Loucy (cell line): Measurements from ENCODE around the gene PLCB3.
"Not testable (repeated sequence)": the region's sequence is repeated elsewhere in the genome, so short reads cannot be mapped to it uniquely, and the experiment has no call there.

Source experiments
- H2AFZ ChIP-seq: fragments of 200-600 bp; sonication (generic); 2 replicates; pipeline ENCODE4 v1.6.0; 2016; ENCODE audit warnings: antibody characterized with exemption, mild to moderate bottlenecking, low read length, moderate library complexity
- H3F3A ChIP-seq: fragments of 200-600 bp; 2 replicates; pipeline ENCODE4 v1.6.0; 2016; ENCODE audit warnings: antibody characterized with exemption, low read depth, mild to moderate bottlenecking
- H3K27me3 ChIP-seq: fragments of 200-600 bp; sonication (generic); 2 replicates; pipeline ENCODE4 v1.6.1; 2014; ENCODE audit warnings: low read length, mild to moderate bottlenecking; ENCODE audit not compliant: insufficient read depth, poor library complexity, severe bottlenecking
- H3K36me3 ChIP-seq: fragments of 200-600 bp; sonication (generic); 2 replicates; pipeline ENCODE4 v1.6.1; 2016; ENCODE audit warnings: low read length; ENCODE audit not compliant: insufficient read depth
- H3K4me1 ChIP-seq: fragments of 200-600 bp; sonication (generic); 2 replicates; pipeline ENCODE4 v1.5.1; 2014; ENCODE audit warnings: low read length, mild to moderate bottlenecking; ENCODE audit not compliant: insufficient read depth, poor library complexity, severe bottlenecking
- H3K4me2 ChIP-seq: fragments of 200-600 bp; sonication (generic); 2 replicates; pipeline ENCODE4 v1.6.0; 2014; ENCODE audit warnings: antibody characterized with exemption, low read length, low read depth, mild to moderate bottlenecking; ENCODE audit not compliant: poor library complexity, severe bottlenecking
- H3K4me3 ChIP-seq: fragments of 200-600 bp; sonication (generic); 2 replicates; pipeline ENCODE4 v1.5.1; 2014; ENCODE audit warnings: low read length, mild to moderate bottlenecking, mixed read lengths; ENCODE audit not compliant: poor library complexity, severe bottlenecking
- H3K79me2 ChIP-seq: fragments of 200-600 bp; sonication (generic); 2 replicates; pipeline ENCODE4 v1.6.1; 2014; ENCODE audit warnings: low read length; ENCODE audit not compliant: insufficient read depth
- H3K9ac ChIP-seq: fragments of 200-600 bp; sonication (generic); 2 replicates; pipeline ENCODE4 v1.6.0; 2014; ENCODE audit warnings: mild to moderate bottlenecking, low read depth, low read length, moderate library complexity; ENCODE audit not compliant: poor library complexity, severe bottlenecking
- H3K9me2 ChIP-seq: fragments of 200-600 bp; sonication (generic); replicated peaks from 2 replicates; pipeline ENCODE4 v1.6.1; 2016; ENCODE audit warnings: low read depth, low read length, mixed read lengths
- H3K9me3 ChIP-seq: fragments of 200-600 bp; sonication (generic); 2 replicates; pipeline ENCODE4 v1.6.1; 2014; ENCODE audit warnings: mild to moderate bottlenecking, antibody characterized with exemption, low read length, low read depth; ENCODE audit not compliant: insufficient read depth
- H4K20me1 ChIP-seq: fragments of 200-600 bp; sonication (generic); 2 replicates; pipeline ENCODE4 v1.6.0; 2014; ENCODE audit warnings: antibody characterized with exemption, low read length, mild to moderate bottlenecking; ENCODE audit not compliant: insufficient read depth, poor library complexity, severe bottlenecking
- EZH2phosphoT487 ChIP-seq: fragments of 200-600 bp; IDR thresholded peaks from 2 replicates; pipeline ENCODE4 v1.6.1; 2018; ENCODE audit warnings: antibody characterized with exemption, mild to moderate bottlenecking, moderate library complexity, borderline replicate concordance
- TF ChIP-seq, protein P1 (sequence below): fragments of 200-600 bp; sonication (generic); conservative IDR thresholded peaks from 2 replicates; pipeline ENCODE4 v1.5.1; 2014; ENCODE audit warnings: mild to moderate bottlenecking, antibody characterized with exemption, low read length

The PLCB3 gene

DNA sequence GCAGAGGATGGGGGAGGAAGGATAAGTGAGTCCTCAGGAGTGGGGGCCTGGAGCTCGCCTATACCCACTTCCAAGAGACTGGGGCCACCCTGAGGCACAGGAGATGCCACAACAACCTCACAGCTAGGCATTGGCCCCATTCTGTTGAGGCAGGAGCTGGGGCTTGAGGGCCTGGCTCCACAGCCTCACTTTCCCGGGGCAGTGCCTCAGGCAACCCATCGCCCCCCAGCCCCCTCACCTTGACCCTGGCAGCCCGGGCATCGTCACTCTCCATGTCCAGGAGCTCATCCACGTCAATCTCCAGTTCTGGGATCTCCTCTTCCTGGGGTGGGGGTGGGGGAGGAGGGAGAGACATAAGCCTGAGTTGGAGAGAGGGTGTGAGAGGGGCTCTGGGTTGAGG, 6.4 kb upstream of the PLCB3 start:
- Histone ChIP-seq H3K79me2 (peaks cover 48% of the 10 kb centered on the region), H2AFZ (no peak overlapping the region), H3K9ac (peak overlapping the region; percentile 88), H3K4me3 (peak overlapping the region; percentile 96), H3K9me3 (no peaks in the 10 kb centered on the region), H3K4me1 (peaks cover 43% of the 10 kb centered on the region), H3K36me3 (peaks cover 11% of the 10 kb centered on the region; the same call in 1 of the 2 replicates), H3F3A (peaks cover 8% of the 10 kb centered on the region; the same call in 1 of the 2 replicates), H4K20me1 (peaks cover 31% of the 10 kb centered on the region), H3K9me2 (no peaks in the 10 kb centered on the region), H3K27me3 (no peaks in the 10 kb centered on the region), H3K4me2 (peak overlapping the region; percentile 84)
- no peak for TF ChIP-seq EZH2phosphoT487
- TF ChIP-seq, protein P1, sequence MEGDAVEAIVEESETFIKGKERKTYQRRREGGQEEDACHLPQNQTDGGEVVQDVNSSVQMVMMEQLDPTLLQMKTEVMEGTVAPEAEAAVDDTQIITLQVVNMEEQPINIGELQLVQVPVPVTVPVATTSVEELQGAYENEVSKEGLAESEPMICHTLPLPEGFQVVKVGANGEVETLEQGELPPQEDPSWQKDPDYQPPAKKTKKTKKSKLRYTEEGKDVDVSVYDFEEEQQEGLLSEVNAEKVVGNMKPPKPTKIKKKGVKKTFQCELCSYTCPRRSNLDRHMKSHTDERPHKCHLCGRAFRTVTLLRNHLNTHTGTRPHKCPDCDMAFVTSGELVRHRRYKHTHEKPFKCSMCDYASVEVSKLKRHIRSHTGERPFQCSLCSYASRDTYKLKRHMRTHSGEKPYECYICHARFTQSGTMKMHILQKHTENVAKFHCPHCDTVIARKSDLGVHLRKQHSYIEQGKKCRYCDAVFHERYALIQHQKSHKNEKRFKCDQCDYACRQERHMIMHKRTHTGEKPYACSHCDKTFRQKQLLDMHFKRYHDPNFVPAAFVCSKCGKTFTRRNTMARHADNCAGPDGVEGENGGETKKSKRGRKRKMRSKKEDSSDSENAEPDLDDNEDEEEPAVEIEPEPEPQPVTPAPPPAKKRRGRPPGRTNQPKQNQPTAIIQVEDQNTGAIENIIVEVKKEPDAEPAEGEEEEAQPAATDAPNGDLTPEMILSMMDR: no peak

DNA sequence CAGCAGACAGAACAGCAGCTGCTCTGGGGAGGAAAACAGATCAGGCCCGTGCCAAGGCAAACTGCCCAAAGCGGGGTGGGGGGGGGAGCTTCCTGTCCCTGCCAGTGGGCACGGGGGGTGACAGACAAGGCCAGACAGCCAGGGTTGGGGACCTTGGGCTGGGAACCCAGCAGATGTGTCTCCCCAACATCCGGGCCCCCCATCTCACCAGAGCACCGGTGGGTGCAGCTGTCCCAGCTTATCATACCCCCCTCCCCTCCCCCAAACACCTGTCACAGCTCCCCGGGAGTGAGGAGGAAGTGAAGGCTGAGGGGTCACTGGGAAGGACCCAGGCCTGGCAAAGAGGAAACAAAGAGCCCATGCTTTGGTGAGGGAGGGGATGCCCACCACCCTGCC, 5.9 kb upstream of the PLCB3 start:
- Histone ChIP-seq H3K36me3 (peaks cover 11% of the 10 kb centered on the region; the same call in 1 of the 2 replicates), H3K27me3 (no peaks in the 10 kb centered on the region), H3K4me2 (peak overlapping the region; percentile 84), H2AFZ (no peak overlapping the region), H3K4me1 (peaks cover 42% of the 10 kb centered on the region), H3K9me2 (no peaks in the 10 kb centered on the region), H3K9me3 (no peaks in the 10 kb centered on the region), H4K20me1 (peaks cover 31% of the 10 kb centered on the region), H3K4me3 (peak overlapping the region; percentile 96), H3K9ac (peak overlapping the region; percentile 88), H3F3A (peaks cover 6% of the 10 kb centered on the region; the same call in 1 of the 2 replicates), H3K79me2 (peaks cover 48% of the 10 kb centered on the region)
- no peak for TF ChIP-seq EZH2phosphoT487
- TF ChIP-seq, protein P1: no peak

DNA sequence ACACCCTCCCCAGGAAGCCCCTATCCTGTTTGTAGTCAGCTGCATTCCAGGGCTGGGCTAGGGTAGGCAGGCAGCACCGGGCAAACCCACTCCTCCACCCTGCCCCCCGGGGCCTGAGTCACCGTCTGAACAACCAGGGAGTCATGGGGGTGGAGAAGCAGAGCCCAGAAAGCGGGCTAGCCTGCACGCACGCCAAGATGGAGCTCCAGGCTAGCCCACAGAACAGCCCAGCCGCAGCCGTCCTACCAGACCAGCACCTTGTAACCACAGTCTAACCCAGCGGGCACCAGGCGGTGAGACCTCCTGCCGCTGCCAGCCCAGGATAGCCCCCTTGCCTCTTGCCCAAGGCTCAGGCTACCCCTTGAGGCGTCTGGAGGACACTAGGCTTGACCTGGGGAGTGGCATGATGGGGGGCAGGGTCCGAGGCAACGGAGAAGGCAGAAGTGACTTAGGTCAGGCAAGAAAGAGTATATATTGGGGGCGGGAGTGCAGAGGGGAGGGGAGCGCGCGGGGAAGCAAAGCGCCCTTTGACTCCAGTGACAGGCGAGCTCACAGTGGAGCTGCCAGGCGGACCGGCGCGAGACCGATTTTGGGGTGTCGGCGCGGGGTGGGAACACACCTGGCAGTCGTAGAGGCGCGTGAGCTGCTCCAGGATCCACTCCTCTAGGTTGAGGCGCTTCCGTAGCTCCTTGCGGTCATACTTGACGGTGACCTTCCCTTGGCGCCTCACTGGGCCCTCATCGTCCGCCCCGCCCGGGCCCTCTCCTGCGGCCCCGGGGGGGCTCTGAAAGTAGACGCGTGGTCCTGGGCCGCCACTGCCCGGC, 5.3 kb upstream of the PLCB3 start:
- Histone ChIP-seq H3K79me2 (peaks cover 48% of the 10 kb centered on the region), H3K9me2 (no peaks in the 10 kb centered on the region), H3K4me3 (peak overlapping the region; percentile 96), H3K9ac (peak overlapping the region; percentile 88), H3K27me3 (no peaks in the 10 kb centered on the region), H3K4me1 (peaks cover 44% of the 10 kb centered on the region), H2AFZ (peak overlapping the region; percentile 32; the same call in 1 of the 2 replicates), H3F3A (peaks cover 3% of the 10 kb centered on the region; the same call in 1 of the 2 replicates), H3K9me3 (no peaks in the 10 kb centered on the region), H3K36me3 (peaks cover 11% of the 10 kb centered on the region; the same call in 1 of the 2 replicates), H3K4me2 (peak overlapping the region; percentile 84), H4K20me1 (peaks cover 31% of the 10 kb centered on the region)
- no peak for TF ChIP-seq EZH2phosphoT487
- TF ChIP-seq, protein P1: no peak

DNA sequence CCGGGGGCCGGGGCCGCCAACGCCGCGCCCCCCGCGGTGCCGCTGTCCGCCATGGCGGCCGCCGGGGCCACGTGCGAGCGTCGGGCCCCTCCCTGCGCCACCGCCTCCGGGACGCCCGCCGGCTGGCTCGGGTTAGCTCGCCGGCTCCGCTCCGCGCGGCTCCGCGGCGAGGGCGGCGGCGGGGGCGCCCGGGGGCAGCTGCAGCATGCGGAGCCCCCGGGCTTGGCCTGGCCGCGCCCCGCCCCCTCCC, 4.8 kb upstream of the PLCB3 start:
- peaks cover 11% of the 10 kb centered on the region; the same call in 1 of the 2 replicates for H3K36me3 ChIP-seq
- H3K79me2 ChIP-seq: peaks cover 48% of the 10 kb centered on the region
- not testable (repeated sequence) for H3K9me3 ChIP-seq, H3K4me2 ChIP-seq, H2AFZ ChIP-seq, H3K27me3 ChIP-seq, H3F3A ChIP-seq, H3K9me2 ChIP-seq
- peak overlapping the region; percentile 96 for H3K4me3 ChIP-seq
- peaks cover 44% of the 10 kb centered on the region for H3K4me1 ChIP-seq
- H3K9ac ChIP-seq: peak overlapping the region; percentile 88
- peaks cover 31% of the 10 kb centered on the region for H4K20me1 ChIP-seq
